NCI-H446 (cell line): ENCODE data around the gene RASAL3.
"Not testable (repeated sequence)": the region's sequence is repeated elsewhere in the genome, so short reads cannot be mapped to it uniquely, and the experiment has no call there.

Experiments
- DNase-seq, 2 experiments: peaks; one replicate each; lab custom pipeline; 2025; lab: John Stamatoyannopoulos, UW

The RASAL3 gene

DNA sequence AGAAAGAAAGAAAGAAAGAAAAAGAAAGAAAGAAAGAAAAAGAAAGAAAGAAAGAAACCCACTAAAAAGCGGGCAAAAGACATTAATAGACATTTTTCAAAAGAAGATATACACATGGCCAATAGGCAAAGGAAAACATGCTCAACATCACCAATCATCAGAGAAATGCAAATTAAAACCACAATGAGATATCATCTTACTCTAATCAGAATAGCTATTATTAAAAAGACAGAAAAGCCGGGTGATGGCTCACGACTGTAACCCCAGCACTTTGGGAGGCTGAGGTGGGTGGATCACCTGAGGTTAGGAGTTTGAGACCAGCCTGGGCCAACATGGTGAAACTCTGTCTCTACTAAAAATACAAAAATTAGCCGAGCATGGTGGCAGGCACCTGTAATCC is 9.5 kb upstream of the RASAL3 start:
- not testable (repeated sequence) for DNase-seq

DNA sequence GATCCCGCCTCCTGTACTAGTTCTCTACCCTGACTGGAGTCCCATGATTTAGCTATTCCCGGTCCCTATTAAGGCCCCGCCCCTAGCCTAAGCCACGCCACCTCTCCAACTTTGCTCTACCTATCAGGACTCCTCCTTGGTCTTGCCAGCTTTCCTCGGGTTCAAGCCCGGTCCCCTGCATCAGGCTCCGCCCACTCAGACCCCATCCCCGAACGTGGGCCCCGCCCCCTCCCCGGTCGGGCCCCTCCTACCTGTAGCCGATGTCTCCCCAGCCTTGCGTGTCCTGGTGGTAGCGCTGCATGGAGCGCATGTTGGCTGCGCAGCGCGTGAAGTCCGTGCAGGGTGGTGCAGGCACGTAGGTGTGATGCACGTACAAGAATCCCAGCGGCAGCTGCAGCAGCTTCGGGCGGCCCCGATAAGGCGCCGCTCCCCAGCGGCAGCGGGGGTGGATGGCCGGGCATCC is 7.3 kb upstream of the RASAL3 start:
- DNase-seq: no peak

- DNase-seq: no peak
These were observed 5.4 kb upstream of the RASAL3 start for GRCh38 chr19:15469513-15470297.

DNA sequence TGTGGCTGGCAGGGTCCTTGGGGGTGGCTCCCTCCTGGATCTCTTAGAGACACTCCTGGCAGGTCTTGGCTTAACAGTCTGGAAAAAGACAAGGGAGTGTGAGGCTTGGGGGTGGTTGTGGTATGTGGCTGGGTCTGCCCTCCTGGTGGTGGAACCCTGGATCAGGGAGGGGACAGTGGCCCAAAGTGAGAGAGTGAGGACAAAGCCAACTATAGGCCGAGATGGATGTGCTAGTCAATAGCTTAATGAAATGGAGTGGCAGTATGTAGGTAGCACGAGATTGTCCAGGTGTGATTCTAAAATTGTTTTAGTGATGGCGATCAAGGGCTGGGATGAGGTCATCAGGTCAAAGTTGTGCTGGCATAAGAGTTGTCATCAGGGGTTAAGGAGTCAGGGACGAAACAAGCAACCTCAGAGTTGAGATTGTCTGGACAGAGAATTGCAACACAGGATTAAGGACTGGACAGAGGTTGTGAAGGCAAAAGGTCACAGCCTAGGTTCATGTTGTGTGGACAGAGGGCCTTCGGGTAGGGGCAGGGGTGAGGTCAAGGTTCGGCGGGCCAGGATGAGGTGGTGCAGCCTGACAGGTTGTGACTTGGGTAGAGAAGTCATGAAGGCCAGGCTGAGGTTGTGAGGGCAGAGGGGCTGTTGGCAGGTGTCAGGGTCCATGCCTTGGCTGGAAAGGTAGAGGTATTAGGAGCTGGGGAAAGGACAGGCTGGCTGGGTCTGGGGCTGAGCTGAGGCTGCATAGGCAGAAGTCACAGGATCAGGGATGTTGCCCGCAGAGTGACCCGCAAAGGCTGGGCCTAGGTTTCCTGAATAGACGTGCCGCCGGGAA is 4.5 kb upstream of the RASAL3 start:
- no peak for DNase-seq

DNA sequence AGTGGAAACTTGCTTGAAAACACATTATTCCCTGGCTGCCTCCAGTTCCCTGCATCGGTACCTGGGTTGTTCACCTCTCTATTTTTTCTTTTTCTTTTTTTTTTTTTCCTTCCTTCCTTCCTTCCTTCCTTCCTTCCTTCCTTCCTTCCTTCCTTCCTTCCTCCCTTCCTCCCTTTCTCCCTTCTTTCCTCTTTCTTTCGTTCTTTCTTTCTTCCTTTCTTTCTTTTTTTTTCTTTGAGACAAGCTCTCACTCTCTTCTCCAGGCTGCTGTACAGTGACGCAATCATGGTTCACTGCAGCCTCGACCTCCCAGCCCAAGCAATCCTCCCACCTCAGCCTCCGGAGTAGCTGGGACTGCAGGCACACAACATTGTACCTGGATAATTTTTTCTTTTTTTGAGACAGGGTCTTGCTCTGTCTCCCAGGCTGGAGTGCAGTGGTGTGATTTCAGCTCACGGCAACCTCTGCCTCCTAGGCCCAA is 3.4 kb upstream of the RASAL3 start:
- no peak for DNase-seq

DNA sequence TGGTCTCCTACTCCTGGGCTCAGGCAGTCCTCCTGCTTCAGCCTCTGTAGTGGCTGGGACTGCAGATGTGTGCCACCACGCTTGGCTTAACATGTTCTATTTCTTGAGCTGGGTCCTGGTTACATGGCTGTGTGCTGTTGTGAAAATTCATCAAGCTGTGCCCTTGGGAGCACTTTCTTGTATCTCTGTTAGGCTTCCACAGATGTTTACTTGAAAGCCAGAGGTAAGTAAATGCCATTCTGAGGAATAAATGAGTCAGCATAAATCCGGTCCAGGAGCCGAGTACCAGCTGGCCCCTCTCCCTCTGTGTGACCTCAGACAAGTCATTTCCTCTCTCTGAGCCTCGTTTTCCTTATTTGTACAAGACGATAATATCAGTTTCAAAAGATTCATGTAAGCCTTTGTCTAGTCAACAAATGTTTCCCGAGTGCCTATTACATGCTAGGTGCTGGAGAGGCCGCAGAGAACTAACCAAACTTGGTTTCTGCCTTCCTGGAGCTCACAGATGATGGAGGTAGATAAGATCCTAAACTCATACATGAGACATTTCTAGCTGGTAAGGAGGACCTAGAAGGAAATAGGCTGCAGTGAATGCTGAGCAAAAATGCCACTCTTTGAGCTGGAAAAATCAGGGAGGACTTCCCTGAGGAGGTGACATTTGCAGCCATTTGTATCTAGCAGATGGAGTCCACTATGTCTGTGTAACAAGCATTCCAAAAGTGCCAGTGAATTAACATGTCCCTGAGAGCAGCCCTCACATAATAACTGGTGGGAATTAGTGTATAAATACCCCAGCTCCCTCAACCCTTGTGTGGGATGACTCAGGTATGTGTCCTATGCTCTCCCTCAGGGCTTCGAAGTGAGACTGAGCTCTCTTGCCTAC is 2.7 kb upstream of the RASAL3 start:
- DNase-seq: no peak

DNA sequence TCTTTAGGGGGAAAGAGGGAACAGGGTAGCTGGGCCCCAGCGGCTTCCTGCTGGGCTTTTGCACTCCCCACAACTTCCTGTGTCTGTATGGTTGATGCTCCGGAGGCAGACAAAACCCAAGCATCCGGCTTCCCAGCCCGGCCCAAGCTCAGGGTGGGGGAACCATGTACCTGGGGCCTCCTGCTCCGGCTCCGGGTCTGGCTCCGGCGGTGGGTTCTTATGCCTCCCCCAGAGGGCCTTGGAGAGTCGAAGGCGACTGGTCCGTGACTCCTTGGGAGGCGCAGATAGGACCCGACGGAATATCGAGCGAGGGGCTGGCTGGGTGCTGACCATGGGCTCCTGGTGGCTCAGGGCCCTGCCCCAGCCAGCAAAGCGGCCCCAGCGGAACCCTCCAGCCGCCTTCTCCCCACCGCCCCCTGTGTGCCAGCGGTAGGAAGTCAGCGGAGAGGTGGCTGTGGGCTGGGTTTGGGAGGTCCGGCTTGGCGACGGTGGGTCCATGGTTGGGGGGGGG is 428 bp downstream of the RASAL3 start:
- no peak for DNase-seq

DNA sequence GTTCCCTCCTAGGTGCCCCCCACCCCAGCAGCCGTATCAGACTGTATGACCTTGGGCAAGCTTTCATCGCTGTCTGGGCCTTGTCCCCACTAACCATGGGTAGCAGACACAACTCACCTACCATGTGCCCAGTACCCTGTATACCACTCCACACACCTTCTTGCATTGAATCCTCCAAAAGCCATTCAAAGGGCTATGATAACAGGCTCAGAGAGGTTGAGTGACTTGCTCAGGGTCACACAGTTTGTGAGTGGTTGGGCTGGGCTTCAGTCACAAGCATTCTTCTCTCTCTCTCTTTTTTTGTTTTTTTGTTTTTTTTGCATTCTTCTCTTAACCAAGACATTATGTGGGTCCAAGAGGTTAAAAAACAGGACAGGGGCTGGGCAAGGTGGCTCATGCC is 2.6 kb downstream of the RASAL3 start:
- no peak for DNase-seq

DNA sequence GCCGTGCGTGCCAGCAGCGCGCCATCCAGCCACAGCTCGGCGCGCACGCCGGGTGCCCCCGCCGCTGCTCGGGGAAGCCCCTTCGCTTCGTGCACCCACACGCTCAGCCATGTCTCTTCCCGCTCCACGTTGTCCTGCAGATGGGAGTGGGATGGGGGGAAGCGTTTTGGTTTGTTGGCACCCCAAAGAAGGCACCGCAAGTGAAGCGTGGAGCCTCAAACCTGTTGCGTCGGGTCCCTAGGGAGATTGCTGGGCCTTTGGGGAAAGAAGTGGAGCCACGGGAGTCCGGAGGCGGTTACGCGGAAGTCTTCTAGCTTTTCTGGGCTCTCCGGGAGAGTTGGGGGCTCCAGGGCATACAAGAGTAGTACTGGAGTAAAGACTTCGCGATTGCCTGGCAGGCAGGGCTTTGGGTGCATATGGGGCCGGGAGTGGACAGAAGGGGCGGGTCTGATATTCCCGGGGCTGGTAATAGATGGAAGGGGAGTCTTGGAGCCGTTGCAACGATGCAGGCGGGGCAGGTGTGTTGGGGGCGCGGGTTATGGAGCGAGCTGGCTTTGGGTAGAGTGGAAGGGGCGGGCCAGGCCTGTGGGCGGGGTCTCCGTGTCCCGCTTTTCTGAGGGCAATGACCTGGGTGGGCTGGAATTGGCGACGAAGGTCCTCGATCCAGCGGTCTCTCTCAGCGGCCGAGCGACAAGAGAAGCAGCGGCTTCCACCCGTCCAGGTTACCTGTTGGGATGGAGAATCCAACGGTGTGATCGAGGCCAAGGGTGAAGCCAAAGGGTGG is 6.5 kb downstream of the RASAL3 start:
- no peak for DNase-seq

DNA sequence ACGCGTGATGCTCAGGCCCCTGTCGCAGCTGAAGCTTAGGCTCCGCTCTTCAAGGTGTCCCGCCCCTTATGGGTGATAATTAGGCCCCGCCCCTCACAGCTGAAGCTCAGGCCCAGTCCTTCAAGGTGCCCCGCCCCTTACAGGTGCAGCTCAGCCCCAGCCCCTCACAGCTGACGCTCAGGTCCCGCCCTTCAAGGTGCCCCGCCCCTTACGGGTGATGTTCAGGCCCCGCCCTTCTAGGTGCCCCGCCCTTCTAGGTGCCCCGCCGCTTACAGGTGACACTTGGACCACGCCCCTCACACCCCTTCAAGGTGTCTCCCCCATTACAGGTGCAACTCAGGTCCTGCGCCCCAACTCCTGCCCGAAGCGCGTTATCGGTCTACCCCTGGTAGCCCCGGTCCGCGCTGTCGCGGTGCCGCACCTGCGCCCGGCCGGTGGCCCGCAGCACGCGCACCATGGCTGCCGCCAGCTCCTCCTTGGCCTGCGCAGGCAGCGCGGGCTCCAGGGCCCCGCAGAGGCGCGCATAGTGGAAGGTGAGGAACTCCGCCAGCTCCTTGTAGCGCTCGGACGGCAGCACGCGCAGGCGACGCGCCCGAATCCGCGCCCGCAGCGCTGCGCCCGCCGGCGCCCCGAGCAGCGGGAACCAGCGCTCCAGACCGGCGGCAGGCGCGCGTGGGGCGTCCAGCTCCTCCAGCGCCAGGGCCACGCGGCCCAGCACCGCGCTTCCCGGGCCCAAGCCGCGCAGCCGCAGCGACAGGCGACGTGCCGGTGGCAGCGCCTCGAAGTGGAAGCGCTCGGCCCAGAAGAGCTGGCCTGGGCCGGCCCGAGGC is 7.3 kb downstream of the RASAL3 start:
- no peak for DNase-seq

DNA sequence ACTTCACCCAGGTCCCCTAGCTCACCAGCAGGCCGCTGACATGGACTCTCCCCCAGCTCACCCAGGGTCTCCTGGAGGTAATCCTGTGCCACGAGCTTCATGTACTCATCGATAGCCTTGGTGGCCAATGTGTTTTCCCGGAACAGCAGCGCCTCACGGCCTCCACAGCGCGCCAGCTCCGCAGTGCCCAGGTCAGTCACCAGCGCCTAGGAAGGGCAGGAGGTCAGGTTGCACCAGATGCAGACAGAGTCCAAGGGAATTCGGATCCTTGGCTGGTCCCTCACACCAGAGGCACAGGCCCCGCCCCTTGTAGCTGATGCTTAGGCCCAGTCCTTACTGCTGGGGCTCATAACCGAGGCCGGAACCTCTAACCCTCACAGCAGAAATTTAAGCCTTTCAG is 7.9 kb downstream of the RASAL3 start:
- no peak for DNase-seq

DNA sequence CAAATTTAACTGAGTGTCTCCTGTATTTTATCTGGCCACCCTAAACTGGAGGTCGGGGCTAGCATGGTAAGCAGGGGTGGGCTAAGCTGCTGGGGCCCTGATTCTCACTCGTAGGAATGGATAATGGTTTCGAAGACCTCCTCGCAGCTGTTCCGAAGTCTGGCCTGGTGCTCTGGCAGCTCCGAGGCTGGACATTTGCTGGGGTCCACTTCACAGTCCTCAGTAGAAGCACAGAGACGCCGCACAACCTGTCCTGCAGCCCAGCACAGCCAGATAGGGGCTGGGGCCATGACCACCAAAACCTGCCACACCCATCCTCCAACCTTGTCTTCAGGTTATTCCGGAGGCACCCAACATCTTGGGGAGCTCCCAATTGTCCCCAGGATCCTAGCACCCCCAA is 8.3 kb downstream of the RASAL3 start:
- no peak for DNase-seq

- DNase-seq: no peak
These were observed 10.2 kb downstream of the RASAL3 start for GRCh38 chr19:15453906-15454860.

DNA sequence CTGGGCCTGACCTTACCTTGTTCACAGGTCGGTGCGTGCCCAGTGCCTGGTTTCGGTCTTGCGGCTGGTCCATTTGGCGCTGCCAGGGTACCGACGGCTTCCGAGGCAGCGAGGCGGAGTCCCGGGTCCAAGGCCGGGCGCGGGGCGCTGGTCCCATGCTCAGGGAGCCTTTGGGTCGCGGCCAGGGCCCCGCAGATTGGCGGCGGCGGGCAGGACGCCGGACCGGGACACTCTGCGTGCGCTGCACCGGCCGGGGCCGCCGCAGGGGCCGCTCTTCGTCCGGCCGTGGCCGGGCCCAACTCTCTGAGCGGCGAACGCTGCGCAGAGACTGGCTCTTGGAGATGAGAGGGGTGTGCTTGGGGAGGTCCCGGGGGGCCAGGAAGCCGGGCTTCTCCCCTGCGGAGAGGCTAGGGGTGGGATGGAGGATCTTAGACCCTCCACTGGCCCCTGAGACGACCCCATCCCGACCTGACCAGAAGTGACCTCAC is 11.2 kb downstream of the RASAL3 start:
- no peak for DNase-seq

DNA sequence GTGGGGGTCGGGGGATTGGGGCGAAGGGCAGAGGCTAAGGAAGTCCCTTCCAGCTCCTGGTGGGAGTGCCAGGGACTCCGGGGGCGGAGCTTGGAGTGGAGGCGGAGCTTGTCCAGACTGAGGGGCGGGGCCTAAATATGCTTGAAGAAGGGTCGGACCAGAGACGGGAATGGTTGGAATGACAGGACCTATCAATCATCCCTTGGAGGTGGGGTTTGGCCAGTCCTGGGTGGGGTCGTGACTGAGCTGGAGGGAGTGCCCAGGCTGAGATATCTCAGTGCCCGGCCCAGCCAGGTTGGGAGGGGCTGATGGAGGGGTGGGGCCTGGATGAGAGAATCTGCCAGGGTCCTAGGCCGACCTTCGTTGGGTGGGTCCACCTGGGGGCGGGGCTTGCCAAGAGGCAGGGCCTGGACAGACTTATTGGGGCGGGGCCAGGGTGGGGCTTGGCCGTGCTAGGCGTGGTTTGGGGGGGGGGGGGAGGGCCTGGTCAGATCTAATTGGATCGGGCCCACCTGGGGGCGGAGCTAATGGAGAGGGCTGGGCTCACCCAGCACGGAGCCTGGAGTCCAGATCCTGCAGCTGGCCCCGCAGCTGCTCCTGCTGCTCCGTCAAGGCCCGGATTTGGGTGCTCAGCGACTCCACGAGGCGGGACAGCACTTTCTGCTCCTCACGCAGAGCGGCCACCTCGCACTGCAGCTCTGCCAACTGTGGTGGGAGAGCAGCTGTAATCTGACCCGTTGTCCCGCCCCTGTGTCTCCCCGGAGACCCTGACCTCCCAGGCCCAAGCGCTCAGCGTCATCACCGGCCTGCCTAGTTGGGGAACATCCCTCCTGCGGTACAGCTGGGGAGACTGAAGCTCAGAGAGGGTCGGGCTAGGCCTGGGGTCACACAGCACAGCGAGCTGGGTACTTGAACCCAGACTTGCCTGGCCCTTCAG is 12.0 kb downstream of the RASAL3 start:
- DNase-seq: peak in 1 of 2 experiments; percentile 73

- DNase-seq: no peak
These were observed 13.8 kb downstream of the RASAL3 start for GRCh38 chr19:15450528-15450890.

GRCh38 chr19:15449620-15450527 is 14.5 kb downstream of the RASAL3 start, which contains the start of gene WIZ:
TSS of gene WIZ (minus strand) at chr19:15449956. CDS start at chr19:15448307, 1,649 bp downstream.
- DNase-seq: peak; percentile 35 to 79
